C1 segment of cervical spinal cord (tissue), 14 donors: Measurements from ENCODE around the gene TNRC6C.
"Not testable (repeated sequence)": the region's sequence is repeated elsewhere in the genome, so short reads cannot be mapped to it uniquely, and the experiment has no call there.

Experiments used
- DNase-seq, 14 donors: peaks; one replicate each; lab custom pipeline; 2025; lab: John Stamatoyannopoulos, UW

Gene TNRC6C

GRCh38 chr17:78110363-78111015 is 152.0 kb downstream of the TNRC6C start:
- no peak for DNase-seq

- no peak for DNase-seq
Observed at GRCh38 chr17:78111016-78111726, 152.7 kb downstream of the TNRC6C start.

- DNase-seq, result no peak
Observed at GRCh38 chr17:78111727-78112517, 153.4 kb downstream of the TNRC6C start.

GRCh38 chr17:78112518-78113471 is 154.3 kb downstream of the TNRC6C start:
- peak in 13 of 14 donors; percentile 25 to 88 (median 53) for DNase-seq

GRCh38 chr17:78113804-78114785 is 155.6 kb downstream of the TNRC6C start:
- DNase-seq, result no peak

- peak in 13 of 14 donors; percentile 36 to 93 (median 86) for DNase-seq
Observed at GRCh38 chr17:78114831-78115723, 156.6 kb downstream of the TNRC6C start.

- not testable (repeated sequence) for DNase-seq
Observed at GRCh38 chr17:78115803-78116202, 157.3 kb downstream of the TNRC6C start.

- DNase-seq, result no peak
Observed at GRCh38 chr17:78116411-78116810, 157.9 kb downstream of the TNRC6C start.

GRCh38 chr17:78117027-78117981 is 158.8 kb downstream of the TNRC6C start:
- DNase-seq, result peak in 7 of 14 donors; percentile 23 to 49 (median 40)

GRCh38 chr17:78118801-78119241 is 160.3 kb downstream of the TNRC6C start:
- no peak for DNase-seq

GRCh38 chr17:78120537-78120936 is 162.0 kb downstream of the TNRC6C start:
- no peak for DNase-seq

GRCh38 chr17:78120971-78121800 is 162.7 kb downstream of the TNRC6C start:
- DNase-seq, result no peak

- no peak for DNase-seq
Observed at GRCh38 chr17:78121801-78122215, 163.3 kb downstream of the TNRC6C start.

GRCh38 chr17:78122216-78122930 is 163.9 kb downstream of the TNRC6C start:
- no peak for DNase-seq

GRCh38 chr17:78122931-78123249 is 164.4 kb downstream of the TNRC6C start:
- no peak for DNase-seq

GRCh38 chr17:78123258-78123929 is 164.9 kb downstream of the TNRC6C start:
- no peak for DNase-seq
